Measurements from ENCODE around the gene NCOA6. TPM values are rescaled to one million over a fixed set of nuclear protein-coding genes. Genes with fewer than 3 reads are reported as not detected.

Gene NCOA6
- total RNA-seq, 1 donor from 2014 or later = 21.1 TPM

GRCh38 chr20:34705008-34705396 is 120.4 kb downstream of the NCOA6 start:
- no peak for FAIRE-seq
- H3K27ac Mint-ChIP-seq (ENCODE audit: unreplicated experiment) = peak overlapping the region; percentile 93
- no peaks in the 10 kb centered on the region for H3K36me3 Mint-ChIP-seq (ENCODE audit: low read depth, unreplicated experiment)
- DNase-seq (ENCODE audit: low read depth) = no peak
- H3K9me3 Mint-ChIP-seq (ENCODE audit: unreplicated experiment) = no peaks in the 10 kb centered on the region
- Histone ChIP-seq H3K79me2 (ENCODE audit: insufficient read depth, low read length) (no peaks in the 10 kb centered on the region), H4K20me1 (ENCODE audit: insufficient read depth, low read length) (peaks cover 26% of the 10 kb centered on the region), H3K36me3 (ENCODE audit: insufficient read depth, low read length) (no peaks in the 10 kb centered on the region), H2AFZ (ENCODE audit: low read depth, low read length) (peak overlapping the region; percentile 76), H3K4me1 (ENCODE audit: insufficient read depth, low read length) (peaks cover 19% of the 10 kb centered on the region), H3K9me3 (ENCODE audit: insufficient read depth, low read depth, low read length) (no peaks in the 10 kb centered on the region), H3K27ac (ENCODE audit: low read depth, low read length) (peak overlapping the region; percentile 85), H3K4me3 (ENCODE audit: insufficient read depth, low read depth, low read length) (peak overlapping the region; percentile 85), H3K4me2 (ENCODE audit: low read length) (peak overlapping the region; percentile 94), H3K27me3 (ENCODE audit: insufficient read depth, low read length) (no peaks in the 10 kb centered on the region), H3K9ac (ENCODE audit: low read length) (peak overlapping the region; percentile 89)
- TF ChIP-seq CTCF (IDR thresholded peaks at IDR 0.05; ENCODE audit: insufficient read depth, low read depth, low read length) = no peak
- no peak for TF ChIP-seq EZH2 (IDR thresholded peaks at IDR 0.05; ENCODE audit: insufficient read depth, low read length)
- H3K4me1 Mint-ChIP-seq (ENCODE audit: low read depth, unreplicated experiment) = peaks cover 6% of the 10 kb centered on the region
- peaks cover 10% of the 10 kb centered on the region for H3K27me3 Mint-ChIP-seq (ENCODE audit: low read depth, unreplicated experiment)
- H3K4me3 Mint-ChIP-seq (ENCODE audit: unreplicated experiment) = peak overlapping the region; percentile 96

- H3K9me3 ChIP-seq (ENCODE audit: insufficient read depth, low read depth, low read length) = no peaks in the 10 kb centered on the region
- H3K9me3 Mint-ChIP-seq (ENCODE audit: unreplicated experiment) = no peaks in the 10 kb centered on the region
- peak within 1 kb of the TSS; percentile 85 for H3K27ac ChIP-seq (ENCODE audit: low read depth, low read length)
These were observed 121.1 kb downstream of the NCOA6 start, which contains the start of gene TP53INP2 for GRCh38 chr20:34704177-34705007. TSS of gene TP53INP2 (plus strand) at chr20:34704344. CDS start at chr20:34708740, 4,396 bp downstream.

More at GRCh38 chr20:34704177-34705007, 121.1 kb downstream of the NCOA6 start, which contains the start of gene TP53INP2:
- Histone ChIP-seq H2AFZ (ENCODE audit: low read depth, low read length) (peak within 1 kb of the TSS; percentile 76), H4K20me1 (ENCODE audit: insufficient read depth, low read length) (peaks cover 26% of the 10 kb centered on the region), H3K79me2 (ENCODE audit: insufficient read depth, low read length) (no peaks in the 10 kb centered on the region), H3K9ac (ENCODE audit: low read length) (peak within 1 kb of the TSS; percentile 89), H3K27me3 (ENCODE audit: insufficient read depth, low read length) (no peaks in the 10 kb centered on the region), H3K4me1 (ENCODE audit: insufficient read depth, low read length) (peaks cover 19% of the 10 kb centered on the region), H3K36me3 (ENCODE audit: insufficient read depth, low read length) (no peaks in the 10 kb centered on the region), H3K4me2 (ENCODE audit: low read length) (peak within 1 kb of the TSS; percentile 94), H3K4me3 (ENCODE audit: insufficient read depth, low read depth, low read length) (peak within 1 kb of the TSS; percentile 85)
- Mint-ChIP-seq H3K36me3 (ENCODE audit: low read depth, unreplicated experiment) (no peaks in the 10 kb centered on the region), H3K4me1 (ENCODE audit: low read depth, unreplicated experiment) (peaks cover 6% of the 10 kb centered on the region), H3K4me3 (ENCODE audit: unreplicated experiment) (peak within 1 kb of the TSS; percentile 96), H3K27me3 (ENCODE audit: low read depth, unreplicated experiment) (peaks cover 10% of the 10 kb centered on the region), H3K27ac (ENCODE audit: unreplicated experiment) (peak within 1 kb of the TSS; percentile 93)
- FAIRE-seq = no peak
- TF ChIP-seq CTCF (IDR thresholded peaks at IDR 0.05; ENCODE audit: insufficient read depth, low read depth, low read length) = no peak
- no peak for TF ChIP-seq EZH2 (IDR thresholded peaks at IDR 0.05; ENCODE audit: insufficient read depth, low read length)
- DNase-seq (ENCODE audit: low read depth) = peak; percentile 85
